H1 (cell line): ENCODE measurements around the gene DPY19L3. TPM values are rescaled to one million over a fixed set of nuclear protein-coding genes. Genes with fewer than 3 reads are reported as not detected.

Source experiments
- BACH1 ChIP-seq: IDR thresholded peaks from 2 replicates; pipeline ENCODE4 v1.6.1; 2012; ENCODE audit warnings: low read length, improper control_type of control experiment
- CHD7 ChIP-seq: fragments of 300-600 bp; sonication (generic); IDR thresholded peaks from 2 replicates; pipeline ENCODE4 v1.7.1; 2012; ENCODE audit warnings: low read length, moderate library complexity, mild to moderate bottlenecking, inconsistent platforms; ENCODE audit not compliant: insufficient replicate concordance
- E2F6 ChIP-seq: IDR thresholded peaks from 2 replicates; pipeline ENCODE4 v1.6.1; 2012; ENCODE audit warnings: inconsistent platforms
- HDAC2 ChIP-seq, 2 experiments: fragments of 300-600 bp in 1 of 2; sonication (generic) in 1 of 2; IDR thresholded peaks; 2 replicates each; pipeline ENCODE4 v1.6.1; 2011 to 2012; ENCODE audit warnings: low read depth in 2 of 2, low read length in 2 of 2, mild to moderate bottlenecking in 2 of 2, moderate library complexity in 2 of 2, borderline replicate concordance in 1 of 2, inconsistent platforms in 1 of 2
- HDAC6 ChIP-seq: IDR thresholded peaks from one replicate; pipeline ENCODE4 v1.7.1; 2012; ENCODE audit warnings: low read depth, mild to moderate bottlenecking, inconsistent platforms, low read length, moderate library complexity
- NANOG ChIP-seq: IDR thresholded peaks from 2 replicates; pipeline ENCODE4 v1.6.1; 2011; ENCODE audit warnings: low read length, low read depth, mild to moderate bottlenecking, inconsistent platforms; ENCODE audit not compliant: insufficient read depth, poor library complexity, severe bottlenecking
- SP2 ChIP-seq: IDR thresholded peaks from 2 replicates; pipeline ENCODE4 v1.6.1; 2012; ENCODE audit warnings: mild to moderate bottlenecking, low read length, inconsistent platforms
- polyA plus RNA-seq, 7 experiments: library from polyadenylated mRNA; depleted of rRNA in 3 of 7; stranded (reverse) in 5 of 7; unstranded in 2 of 7; fragments of >200 nt in 5 of 7; fragments of 200-250 nt in 2 of 7; gene quantifications; 1 replicate in 5 of 7; 2 replicates in 1 of 7; 4 replicates in 1 of 7; pipeline versions ENCODE4 v1.2.1 to v1.2.3, GENCODE V29; 2011 to 2013; ENCODE audit warnings: missing spikeins in 2 of 7, mixed read lengths in 2 of 7
- total RNA-seq: library from RNA; stranded (reverse); fragmentation: NEBNext Ultra II Directional; extraction: Animal tissue kit (Norgen Biotek cat#: 25700); gene quantifications from 2 replicates; pipeline ENCODE4 v1.2.1, GENCODE V29; 2021
- TF ChIP-seq, protein P1 (sequence below): IDR thresholded peaks from 2 replicates; pipeline ENCODE4 v1.6.1; 2012; ENCODE audit warnings: low read length, inconsistent platforms

DPY19L3 gene
- total and polyA plus RNA-seq, 2 of the 8 experiments (the other 6 are each of a cell fraction or from before 2014, with no cell fraction given), result 35.3 to 60.2 TPM

- no peak for TF ChIP-seq CHD7
- TF ChIP-seq HDAC6, result no peak
- no peak for TF ChIP-seq E2F6
- TF ChIP-seq, protein P1, sequence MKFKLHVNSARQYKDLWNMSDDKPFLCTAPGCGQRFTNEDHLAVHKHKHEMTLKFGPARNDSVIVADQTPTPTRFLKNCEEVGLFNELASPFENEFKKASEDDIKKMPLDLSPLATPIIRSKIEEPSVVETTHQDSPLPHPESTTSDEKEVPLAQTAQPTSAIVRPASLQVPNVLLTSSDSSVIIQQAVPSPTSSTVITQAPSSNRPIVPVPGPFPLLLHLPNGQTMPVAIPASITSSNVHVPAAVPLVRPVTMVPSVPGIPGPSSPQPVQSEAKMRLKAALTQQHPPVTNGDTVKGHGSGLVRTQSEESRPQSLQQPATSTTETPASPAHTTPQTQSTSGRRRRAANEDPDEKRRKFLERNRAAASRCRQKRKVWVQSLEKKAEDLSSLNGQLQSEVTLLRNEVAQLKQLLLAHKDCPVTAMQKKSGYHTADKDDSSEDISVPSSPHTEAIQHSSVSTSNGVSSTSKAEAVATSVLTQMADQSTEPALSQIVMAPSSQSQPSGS, result no peak
- no peak for TF ChIP-seq NANOG
- TF ChIP-seq HDAC2 (IDR thresholded peaks at IDR 0.05; ENCODE audit: borderline replicate concordance in 1 of 2, low read depth in 2 of 2, low read length in 2 of 2), result no peak
- TF ChIP-seq BACH1, result no peak
- TF ChIP-seq SP2, result no peak
These were observed 10.1 kb downstream of the DPY19L3 start (continued) for GRCh38 chr19:32415669-32416068.
